ENCODE data around the gene MACROD2. TPM values are rescaled to one million over a fixed set of nuclear protein-coding genes. Genes with fewer than 3 reads are reported as not detected.

Gene MACROD2
- total RNA-seq, 1 experiment from 2014 or later = 1.6 TPM

- no peak overlapping the region for H2BK12ac ChIP-seq (ENCODE audit: insufficient read length, low read depth, low read length)
- H2AFZ ChIP-seq (ENCODE audit: low read length) = no peak overlapping the region
- no peak overlapping the region for H3K4ac ChIP-seq (ENCODE audit: low read depth, low read length)
- no peaks in the 10 kb centered on the region for H3K79me2 ChIP-seq (ENCODE audit: insufficient read depth, low read length)
- no peak for DNase-seq
- Mint-ChIP-seq H3K4me3 (no peak overlapping the region), H3K27me3 (ENCODE audit: low read depth) (no peaks in the 10 kb centered on the region), H3K9me3 (no peaks in the 10 kb centered on the region), H3K36me3 (ENCODE audit: insufficient read depth in 1 of 3, low read depth in 3 of 3) (no peaks in the 10 kb centered on the region), H3K27ac (peak overlapping the region in 1 of 3 experiments; percentile 65; a peak in 1 of 7 replicates), H3K4me1 (peaks cover 19 to 27% of the 10 kb centered on the region in 2 experiments)
- no peaks in the 10 kb centered on the region for H4K20me1 ChIP-seq (ENCODE audit: control insufficient read depth, insufficient read depth, insufficient read length)
- H4K91ac ChIP-seq (ENCODE audit: insufficient read length, low read depth, low read length) = no peak overlapping the region
- no peak overlapping the region for H3T11ph ChIP-seq (ENCODE audit: low read length)
- no peak overlapping the region for H3K56ac ChIP-seq (ENCODE audit: insufficient read length, low read depth, low read length)
- no peak overlapping the region for H3K18ac ChIP-seq (ENCODE audit: insufficient read length, low read depth, low read length)
- no peak overlapping the region for H2BK5ac ChIP-seq (ENCODE audit: insufficient read length, low read length)
- no peak for TF ChIP-seq CTCF (conservative IDR thresholded peaks at IDR 0.05)
- no peaks in the 10 kb centered on the region for H3K79me1 ChIP-seq (ENCODE audit: insufficient read depth, low read depth, low read length, poor library complexity, severe bottlenecking)
- no peak overlapping the region for H2BK120ac ChIP-seq (ENCODE audit: low read depth, low read length, poor library complexity, severe bottlenecking)
- no peak overlapping the region for H3K23ac ChIP-seq (ENCODE audit: insufficient read length, low read depth, low read length)
- no peaks in the 10 kb centered on the region; the same call in 1 of the 2 replicates for H3K4me1 ChIP-seq (ENCODE audit: insufficient read depth, low read length)
- no peak overlapping the region for H3K27ac ChIP-seq (ENCODE audit: insufficient read length, low read depth, low read length)
- H3K27me3 ChIP-seq (ENCODE audit: insufficient read depth, low read length) = no peaks in the 10 kb centered on the region
- no peak overlapping the region for H3K14ac ChIP-seq (ENCODE audit: insufficient read depth, low read length)
- H4K8ac ChIP-seq (replicated peaks; ENCODE audit: insufficient read length, low read depth, low read length) = no peak overlapping the region
- H3K9ac ChIP-seq (ENCODE audit: extremely low read depth, insufficient read length, low read length) = no peak overlapping the region
- no CpG with 5 or more reads among the region's 5 CpGs for WGBS (ENCODE audit: extremely low coverage, insufficient read length, low lambda C conversion rate)
- H2BK20ac ChIP-seq (ENCODE audit: low read depth, low read length, poor library complexity, severe bottlenecking) = no peak overlapping the region
- no peaks in the 10 kb centered on the region for H3K9me3 ChIP-seq (ENCODE audit: control insufficient read depth, low read depth, low read length)
- H2AK5ac ChIP-seq (ENCODE audit: insufficient read length, low read length) = no peak overlapping the region
- H4K5ac ChIP-seq (ENCODE audit: insufficient read length, low read depth, low read length) = no peak overlapping the region
- no peak overlapping the region for H2BK15ac ChIP-seq (ENCODE audit: low read depth, low read length)
- no peaks in the 10 kb centered on the region for H3K23me2 ChIP-seq (ENCODE audit: insufficient read length, low read depth, low read length, poor library complexity, severe bottlenecking)
- no peak overlapping the region for H3K4me2 ChIP-seq (ENCODE audit: insufficient read depth, insufficient read length, low read length)
Measured at GRCh38 chr20:15794409-15794808, 1799.1 kb downstream of the MACROD2 start.

All from H9 (cell line).